Measurements from ENCODE around the gene TMEM205. TPM values are rescaled to one million over a fixed set of nuclear protein-coding genes. Genes with fewer than 3 reads are reported as not detected.

Gene TMEM205
- total and polyA plus RNA-seq, 2 of the 8 experiments (the other 6 are each of a cell fraction or from before 2014, with no cell fraction given) = 73.5 to 423 TPM

DNA sequence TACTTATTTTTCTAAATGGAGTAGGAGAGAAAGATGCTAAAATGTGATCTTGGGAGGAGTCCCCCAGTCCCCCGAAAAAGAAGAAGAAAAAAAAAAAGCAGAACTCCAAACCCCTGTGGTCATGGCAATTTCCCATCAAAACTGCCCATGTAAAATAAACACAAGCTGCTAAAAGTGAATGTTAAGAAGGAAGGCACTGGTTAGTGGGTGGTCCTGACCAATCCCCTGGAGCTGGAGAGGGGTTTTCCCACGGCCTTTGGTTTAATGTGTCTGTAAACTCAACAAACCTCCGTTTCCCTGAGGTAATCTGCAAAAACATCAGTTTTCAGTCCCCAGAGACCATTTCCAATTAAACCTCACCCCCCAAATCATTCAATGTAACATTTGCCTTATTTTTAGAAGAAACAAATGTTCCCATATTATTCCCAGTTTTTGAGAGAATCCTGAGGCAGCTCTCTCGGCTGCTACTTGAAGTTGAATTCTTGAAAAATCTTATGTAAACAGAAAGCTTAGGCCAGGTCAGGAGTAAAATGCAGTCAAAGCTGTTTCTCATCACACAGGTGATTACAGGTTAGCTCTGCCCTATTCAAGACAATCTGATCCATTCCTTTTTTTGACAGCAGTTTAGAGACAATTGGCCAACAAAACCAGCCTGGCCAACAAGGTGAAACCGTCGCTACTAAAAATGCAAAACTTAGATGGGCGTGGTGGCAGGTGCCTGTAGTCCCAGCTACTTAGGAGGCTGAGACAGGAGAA lies 23.6 kb downstream of the TMEM205 start (continued):
- TF ChIP-seq, protein P1, sequence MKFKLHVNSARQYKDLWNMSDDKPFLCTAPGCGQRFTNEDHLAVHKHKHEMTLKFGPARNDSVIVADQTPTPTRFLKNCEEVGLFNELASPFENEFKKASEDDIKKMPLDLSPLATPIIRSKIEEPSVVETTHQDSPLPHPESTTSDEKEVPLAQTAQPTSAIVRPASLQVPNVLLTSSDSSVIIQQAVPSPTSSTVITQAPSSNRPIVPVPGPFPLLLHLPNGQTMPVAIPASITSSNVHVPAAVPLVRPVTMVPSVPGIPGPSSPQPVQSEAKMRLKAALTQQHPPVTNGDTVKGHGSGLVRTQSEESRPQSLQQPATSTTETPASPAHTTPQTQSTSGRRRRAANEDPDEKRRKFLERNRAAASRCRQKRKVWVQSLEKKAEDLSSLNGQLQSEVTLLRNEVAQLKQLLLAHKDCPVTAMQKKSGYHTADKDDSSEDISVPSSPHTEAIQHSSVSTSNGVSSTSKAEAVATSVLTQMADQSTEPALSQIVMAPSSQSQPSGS (IDR thresholded peaks at IDR 0.05; ENCODE audit: low read length) = no peak
- TF ChIP-seq EP300 (IDR thresholded peaks at IDR 0.05; ENCODE audit: borderline replicate concordance in 1 of 2, low read depth in 2 of 2, low read length in 2 of 2) = no peak
- TF ChIP-seq, protein P2, sequence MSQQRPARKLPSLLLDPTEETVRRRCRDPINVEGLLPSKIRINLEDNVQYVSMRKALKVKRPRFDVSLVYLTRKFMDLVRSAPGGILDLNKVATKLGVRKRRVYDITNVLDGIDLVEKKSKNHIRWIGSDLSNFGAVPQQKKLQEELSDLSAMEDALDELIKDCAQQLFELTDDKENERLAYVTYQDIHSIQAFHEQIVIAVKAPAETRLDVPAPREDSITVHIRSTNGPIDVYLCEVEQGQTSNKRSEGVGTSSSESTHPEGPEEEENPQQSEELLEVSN (IDR thresholded peaks at IDR 0.05) = no peak
- TF ChIP-seq NANOG (IDR thresholded peaks at IDR 0.05; ENCODE audit: insufficient read depth, low read depth, low read length, poor library complexity, severe bottlenecking) = no peak
- no peak for TF ChIP-seq JUND (IDR thresholded peaks at IDR 0.05; ENCODE audit: low read length)
- no peak for TF ChIP-seq FOSL1 (IDR thresholded peaks at IDR 0.05; ENCODE audit: insufficient read depth, low read depth, low read length)
- no peak for TF ChIP-seq GTF2F1 (IDR thresholded peaks at IDR 0.05; ENCODE audit: borderline replicate concordance, low read depth, low read length)
- no peak for TF ChIP-seq RXRA (IDR thresholded peaks at IDR 0.05; ENCODE audit: insufficient read depth, low read depth, low read length)
